Measurements from ENCODE around the gene SLAIN1.

DNA sequence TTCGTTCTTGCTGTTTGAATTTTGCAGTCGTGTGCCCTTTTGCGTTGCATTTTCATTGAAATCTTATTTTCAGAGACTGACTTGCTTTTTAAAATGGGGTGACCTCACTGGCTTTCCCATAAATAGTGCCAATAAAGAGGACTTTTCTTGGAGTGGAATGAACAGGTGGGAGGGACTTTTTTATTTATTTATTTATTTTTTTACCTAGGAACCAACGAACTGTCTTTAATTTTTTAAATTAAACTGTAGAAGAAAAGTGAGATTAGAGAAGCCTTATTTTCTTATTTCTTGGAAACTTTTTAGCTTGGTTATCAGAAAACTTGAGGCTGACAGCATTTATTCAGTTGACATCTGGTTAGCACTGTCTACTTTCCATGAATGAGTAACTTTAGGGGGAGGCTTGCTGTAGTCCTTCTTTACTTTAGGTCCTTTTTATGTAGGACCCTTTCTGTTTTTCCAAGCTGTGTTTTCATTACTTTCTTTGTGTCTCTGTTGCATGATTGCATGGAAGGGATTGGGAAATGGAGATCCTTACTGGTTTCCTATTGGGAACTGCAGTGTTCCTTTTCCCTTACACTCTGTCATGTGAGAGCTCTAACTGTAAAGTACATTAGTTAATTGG lies 1.7 kb downstream of the SLAIN1 start:
- no peak for TF ChIP-seq EZH2 (IDR thresholded peaks at IDR 0.05; ENCODE audit: low read depth)
- no peak for TF ChIP-seq CTCF (conservative IDR thresholded peaks at IDR 0.05)

Measured in PC-9 (cell line).